ENCODE results near the gene CFAP410.
"Not testable (repeated sequence)": the region's sequence is repeated elsewhere in the genome, so short reads cannot be mapped to it uniquely, and the experiment has no call there.

CFAP410 gene

DNA sequence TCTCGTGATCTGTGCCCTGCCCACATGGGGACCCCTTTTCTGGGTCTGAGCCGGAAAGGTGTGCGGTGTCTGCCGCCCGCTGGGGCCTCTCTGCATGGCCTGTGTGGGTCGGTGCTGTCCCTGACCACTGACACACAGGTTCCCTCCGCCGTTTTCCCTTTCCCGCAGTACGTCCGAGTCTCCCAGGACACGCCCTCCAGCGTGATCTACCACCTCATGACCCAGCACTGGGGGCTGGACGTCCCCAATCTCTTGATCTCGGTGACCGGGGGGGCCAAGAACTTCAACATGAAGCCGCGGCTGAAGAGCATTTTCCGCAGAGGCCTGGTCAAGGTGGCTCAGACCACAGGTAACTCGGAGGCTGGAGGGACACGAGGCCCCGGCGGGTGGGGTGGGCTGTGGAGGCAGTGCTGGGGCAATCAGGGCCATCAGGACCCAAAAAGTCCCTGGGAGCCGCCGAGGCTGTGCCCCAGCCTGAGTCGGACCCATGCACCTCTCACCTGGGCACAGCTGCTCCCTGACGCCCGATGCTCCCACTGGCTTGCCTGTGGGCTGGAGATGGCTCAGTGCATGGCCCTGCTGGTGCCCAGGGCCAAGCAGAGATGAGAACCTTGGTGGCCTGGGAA is 27.5 kb upstream of the CFAP410 start:
- Histone ChIP-seq H3K27me3 (ENCODE audit: insufficient read depth, low read length) (peaks cover 30% of the 10 kb centered on the region), H3K4me3 (ENCODE audit: low read length) (no peak overlapping the region), H3K27ac (ENCODE audit: low read length) (no peak overlapping the region), H3K4me1 (ENCODE audit: insufficient read depth, low read length) (no peaks in the 10 kb centered on the region), H3K9me3 (ENCODE audit: insufficient read depth, low read depth, low read length) (no peaks in the 10 kb centered on the region), H3K9ac (ENCODE audit: low read depth, low read length) (no peak overlapping the region), H3K36me3 (ENCODE audit: insufficient read depth, low read depth, low read length) (no peaks in the 10 kb centered on the region)

DNA sequence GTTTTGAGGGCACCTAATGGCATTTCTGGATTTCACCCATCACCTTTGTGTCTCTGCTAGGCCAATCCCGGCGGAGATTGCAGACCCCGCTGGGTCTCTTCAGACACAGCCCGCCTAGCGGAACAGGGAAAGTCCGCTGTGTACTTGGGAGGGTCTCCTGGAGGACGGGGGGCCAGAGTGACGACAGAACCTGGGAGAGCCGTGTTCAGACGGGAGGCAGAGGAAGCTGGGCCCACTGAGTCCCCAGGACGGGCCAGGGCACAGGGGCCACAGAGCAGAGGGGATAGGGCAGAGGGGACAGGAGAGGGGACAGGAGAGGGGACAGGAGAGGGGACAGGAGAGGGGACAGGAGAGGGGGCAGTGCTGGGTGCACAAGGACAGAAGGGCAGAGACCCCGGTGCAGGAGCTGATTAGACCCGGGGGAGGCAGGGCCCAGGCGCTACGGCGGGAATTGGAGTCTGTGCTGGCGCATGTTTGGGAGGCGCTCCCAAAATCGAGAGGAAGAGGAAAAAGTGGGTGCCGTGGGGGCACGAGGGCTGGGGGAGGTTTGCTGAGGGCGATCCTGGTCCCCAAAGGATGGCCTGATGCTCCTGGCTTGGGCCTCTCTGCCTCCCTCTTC is 26.9 kb upstream of the CFAP410 start:
- no peaks in the 10 kb centered on the region for H3K36me3 ChIP-seq (ENCODE audit: insufficient read depth, low read depth, low read length)
- H3K4me1 ChIP-seq (ENCODE audit: insufficient read depth, low read length), result no peaks in the 10 kb centered on the region

DNA sequence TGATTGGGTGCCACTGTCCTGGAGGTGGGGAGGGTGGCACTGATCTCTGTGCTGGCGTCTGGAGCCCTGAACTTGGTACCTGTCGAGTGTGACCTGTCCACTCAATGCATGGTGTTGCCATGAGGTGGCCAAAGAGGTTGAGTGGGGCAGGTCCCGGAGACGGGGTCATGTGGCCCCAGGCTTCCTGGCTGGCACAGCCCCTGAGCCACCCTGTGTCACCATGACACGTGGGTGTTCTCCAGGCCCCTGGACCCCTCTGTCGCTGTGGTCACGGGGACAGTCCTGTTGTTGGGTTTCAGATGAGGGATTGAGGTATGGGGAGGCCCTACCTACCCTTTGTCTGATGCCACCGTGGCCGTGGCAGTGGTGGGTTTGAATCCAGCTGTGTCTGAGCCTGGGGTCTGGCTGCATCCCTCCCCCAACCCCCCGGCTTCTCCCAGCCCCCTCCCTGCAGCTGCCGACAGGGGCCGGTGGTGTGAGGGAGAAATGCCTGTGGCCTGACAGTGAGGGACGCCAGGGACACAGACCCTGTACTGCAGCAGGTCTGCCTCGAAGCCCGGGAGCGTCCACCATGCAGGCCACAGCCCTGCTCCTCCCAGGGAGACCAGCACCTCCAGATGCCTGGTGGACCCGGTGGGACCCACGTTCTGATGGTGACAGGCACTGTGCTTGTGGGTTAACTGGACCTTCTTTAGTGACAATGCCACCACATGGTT is 26.2 kb upstream of the CFAP410 start:
- H3K9me3 ChIP-seq (ENCODE audit: insufficient read depth, low read depth, low read length), result no peaks in the 10 kb centered on the region
- peaks cover 24% of the 10 kb centered on the region for H3K27me3 ChIP-seq (ENCODE audit: insufficient read depth, low read length)

More for the DNA sequence above, 26.9 kb upstream of the CFAP410 start:
- no peak overlapping the region for H3K4me3 ChIP-seq (ENCODE audit: low read length)
- no peak overlapping the region for H3K27ac ChIP-seq (ENCODE audit: low read length)
- no peak overlapping the region for H3K9ac ChIP-seq (ENCODE audit: low read depth, low read length)
- peaks cover 30% of the 10 kb centered on the region for H3K27me3 ChIP-seq (ENCODE audit: insufficient read depth, low read length)
- H3K9me3 ChIP-seq (ENCODE audit: insufficient read depth, low read depth, low read length), result no peaks in the 10 kb centered on the region

DNA sequence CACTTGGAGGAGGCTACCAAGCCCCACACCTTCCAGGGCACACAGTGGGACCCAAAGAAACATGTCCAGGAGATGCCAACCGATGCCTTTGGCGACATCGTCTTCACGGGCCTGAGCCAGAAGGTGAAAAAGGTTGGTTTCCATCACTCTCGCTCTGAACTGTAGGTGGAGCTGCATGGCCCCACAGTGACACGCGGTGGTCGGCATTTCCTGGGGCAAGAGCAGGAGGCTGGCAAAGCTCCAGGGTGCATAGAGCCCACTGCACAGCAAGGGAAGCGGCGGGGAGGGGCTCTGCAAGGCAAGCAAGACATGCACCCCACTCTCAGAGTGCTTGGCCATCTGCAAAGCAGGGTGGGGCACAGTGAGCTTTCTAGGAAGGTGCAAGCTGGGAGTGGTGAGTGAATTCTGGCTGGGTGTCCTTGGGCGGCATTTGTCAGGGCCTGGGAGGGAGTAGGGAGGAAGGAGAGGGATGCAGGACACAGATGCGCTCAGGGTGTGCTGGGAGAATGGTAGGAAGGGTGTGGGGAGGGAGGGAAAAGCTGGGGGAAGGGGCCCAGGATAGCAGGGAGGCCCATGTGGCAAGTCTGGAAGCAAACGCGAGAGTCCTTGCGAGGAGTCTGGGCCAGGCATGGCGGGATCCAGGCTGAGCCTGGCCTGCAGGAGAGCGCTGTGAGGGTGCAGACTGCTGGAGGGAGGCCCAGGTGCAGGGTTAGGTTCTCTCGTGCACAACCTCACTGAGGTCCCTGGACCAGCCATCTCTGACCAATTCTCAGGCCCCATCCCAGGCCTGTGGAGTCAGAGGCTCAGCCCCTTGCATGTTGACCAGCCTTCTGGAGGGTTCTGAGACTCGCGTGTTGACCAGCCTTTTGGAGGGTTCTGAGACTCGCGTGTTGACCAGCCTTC is 25.2 kb upstream of the CFAP410 start:
- H3K4me3 ChIP-seq (ENCODE audit: low read length), result no peak overlapping the region
- H3K27me3 ChIP-seq (ENCODE audit: insufficient read depth, low read length), result peaks cover 17% of the 10 kb centered on the region
- H3K9ac ChIP-seq (ENCODE audit: low read depth, low read length), result no peak overlapping the region
- no peaks in the 10 kb centered on the region for H3K36me3 ChIP-seq (ENCODE audit: insufficient read depth, low read depth, low read length)
- H3K4me1 ChIP-seq (ENCODE audit: insufficient read depth, low read length), result no peaks in the 10 kb centered on the region
- H3K27ac ChIP-seq (ENCODE audit: low read length), result no peak overlapping the region
- H3K9me3 ChIP-seq (ENCODE audit: insufficient read depth, low read depth, low read length), result no peaks in the 10 kb centered on the region

More for the DNA sequence above, 26.2 kb upstream of the CFAP410 start:
- Histone ChIP-seq H3K4me1 (ENCODE audit: insufficient read depth, low read length) (no peaks in the 10 kb centered on the region), H3K27ac (ENCODE audit: low read length) (no peak overlapping the region), H3K9ac (ENCODE audit: low read depth, low read length) (no peak overlapping the region), H3K4me3 (ENCODE audit: low read length) (no peak overlapping the region), H3K36me3 (ENCODE audit: insufficient read depth, low read depth, low read length) (no peaks in the 10 kb centered on the region)

DNA sequence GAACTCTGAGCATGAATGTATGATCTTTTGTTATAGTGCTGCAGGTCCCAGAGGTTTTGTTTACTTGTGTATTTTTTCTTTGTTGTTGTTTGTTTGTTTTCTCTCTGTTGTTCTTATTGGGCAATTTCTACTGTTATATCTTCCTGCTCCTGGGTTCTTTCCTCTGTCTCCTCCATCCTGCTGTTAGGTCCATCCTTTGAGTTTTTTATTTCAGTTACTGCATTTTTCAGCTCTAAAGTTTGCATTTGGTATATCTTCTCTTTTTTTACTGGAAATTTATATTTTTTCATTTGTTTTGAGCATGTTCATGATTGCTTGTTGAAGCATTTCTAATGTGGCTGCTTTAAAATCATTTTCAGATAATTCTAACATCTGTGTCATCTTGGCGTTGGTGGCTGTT is 24.1 kb upstream of the CFAP410 start:
- Histone ChIP-seq H3K27ac (ENCODE audit: low read length) (no peak overlapping the region), H3K27me3 (ENCODE audit: insufficient read depth, low read length) (peaks cover 8% of the 10 kb centered on the region; the same call in 1 of the 2 replicates), H3K4me3 (ENCODE audit: low read length) (no peak overlapping the region), H3K36me3 (ENCODE audit: insufficient read depth, low read depth, low read length) (no peaks in the 10 kb centered on the region), H3K9me3 (ENCODE audit: insufficient read depth, low read depth, low read length) (no peaks in the 10 kb centered on the region), H3K4me1 (ENCODE audit: insufficient read depth, low read length) (no peaks in the 10 kb centered on the region), H3K9ac (ENCODE audit: low read depth, low read length) (no peak overlapping the region)

DNA sequence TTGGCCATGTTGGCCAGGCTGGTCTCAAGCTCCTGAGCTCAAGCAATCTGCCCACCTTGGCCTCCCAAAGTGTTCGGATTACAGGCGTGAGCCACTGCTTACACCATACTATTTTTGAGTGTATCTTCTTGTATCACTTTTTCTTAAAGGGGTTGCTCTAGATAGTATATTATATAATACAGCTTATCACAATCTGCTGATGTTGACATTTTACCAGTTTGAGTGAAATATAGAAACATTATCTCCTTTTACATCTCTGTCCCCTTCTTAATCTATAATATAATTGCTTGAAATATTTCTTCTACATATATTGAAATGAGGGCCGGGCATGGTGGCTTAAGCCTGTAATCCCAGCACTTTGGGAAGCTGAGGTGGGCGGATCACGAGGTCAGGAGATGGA is 22.7 kb upstream of the CFAP410 start:
- H3K36me3 ChIP-seq (ENCODE audit: insufficient read depth, low read depth, low read length); H3K27me3 ChIP-seq (ENCODE audit: insufficient read depth, low read length); H3K9ac ChIP-seq (ENCODE audit: low read depth, low read length); H3K27ac ChIP-seq (ENCODE audit: low read length); H3K9me3 ChIP-seq (ENCODE audit: insufficient read depth, low read depth, low read length); H3K4me3 ChIP-seq (ENCODE audit: low read length); H3K4me1 ChIP-seq (ENCODE audit: insufficient read depth, low read length): not testable (repeated sequence)

DNA sequence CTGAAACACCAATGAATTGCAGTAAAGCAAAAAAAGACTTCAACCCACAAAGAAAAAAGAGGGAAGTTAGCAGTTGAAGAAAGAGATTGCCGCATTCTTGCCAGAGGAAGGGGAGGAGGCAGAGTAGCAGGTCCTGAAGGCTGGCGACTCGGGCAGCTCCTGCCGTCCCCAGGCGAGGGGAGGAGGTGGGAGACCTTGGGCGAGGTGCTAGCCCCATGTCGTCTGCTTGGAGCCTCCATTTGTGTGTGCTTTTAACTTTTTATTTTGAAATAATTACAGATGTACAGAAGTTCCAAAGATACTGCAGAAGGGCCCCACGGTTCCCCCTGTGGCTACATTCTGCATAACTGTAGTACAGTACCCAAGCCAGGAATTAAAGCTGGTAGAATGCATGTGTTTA is 21.0 kb upstream of the CFAP410 start:
- no peak overlapping the region for H3K27ac ChIP-seq (ENCODE audit: low read length)
- H3K4me1 ChIP-seq (ENCODE audit: insufficient read depth, low read length), result no peaks in the 10 kb centered on the region
- no peak overlapping the region for H3K4me3 ChIP-seq (ENCODE audit: low read length)
- no peaks in the 10 kb centered on the region for H3K36me3 ChIP-seq (ENCODE audit: insufficient read depth, low read depth, low read length)
- H3K27me3 ChIP-seq (ENCODE audit: insufficient read depth, low read length), result no peaks in the 10 kb centered on the region
- no peaks in the 10 kb centered on the region for H3K9me3 ChIP-seq (ENCODE audit: insufficient read depth, low read depth, low read length)
- no peak overlapping the region for H3K9ac ChIP-seq (ENCODE audit: low read depth, low read length)

DNA sequence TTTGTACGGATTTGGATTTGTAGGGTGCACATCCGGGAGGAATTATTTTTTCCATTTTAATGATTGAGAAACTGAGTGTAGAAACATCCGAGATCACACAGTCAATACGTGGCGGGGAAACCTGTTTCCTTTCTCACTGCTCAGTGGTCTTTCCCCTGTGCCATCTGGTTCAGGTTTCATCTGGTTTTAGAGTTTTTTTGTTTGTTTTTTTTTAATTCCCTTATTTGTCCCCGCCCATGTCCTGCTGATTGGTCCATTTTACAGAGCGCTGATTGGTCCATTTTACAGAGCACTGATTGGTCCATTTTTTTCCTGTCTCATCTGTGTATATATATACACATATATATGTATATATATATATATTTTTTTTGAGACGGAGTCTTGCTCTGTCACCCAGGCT is 20.2 kb upstream of the CFAP410 start:
- no peak overlapping the region for H3K9ac ChIP-seq (ENCODE audit: low read depth, low read length)
- H3K4me1 ChIP-seq (ENCODE audit: insufficient read depth, low read length), result no peaks in the 10 kb centered on the region
- no peaks in the 10 kb centered on the region for H3K36me3 ChIP-seq (ENCODE audit: insufficient read depth, low read depth, low read length)
- H3K27ac ChIP-seq (ENCODE audit: low read length), result no peak overlapping the region
- H3K4me3 ChIP-seq (ENCODE audit: low read length), result no peak overlapping the region
- H3K27me3 ChIP-seq (ENCODE audit: insufficient read depth, low read length), result no peaks in the 10 kb centered on the region
- no peaks in the 10 kb centered on the region for H3K9me3 ChIP-seq (ENCODE audit: insufficient read depth, low read depth, low read length)

DNA sequence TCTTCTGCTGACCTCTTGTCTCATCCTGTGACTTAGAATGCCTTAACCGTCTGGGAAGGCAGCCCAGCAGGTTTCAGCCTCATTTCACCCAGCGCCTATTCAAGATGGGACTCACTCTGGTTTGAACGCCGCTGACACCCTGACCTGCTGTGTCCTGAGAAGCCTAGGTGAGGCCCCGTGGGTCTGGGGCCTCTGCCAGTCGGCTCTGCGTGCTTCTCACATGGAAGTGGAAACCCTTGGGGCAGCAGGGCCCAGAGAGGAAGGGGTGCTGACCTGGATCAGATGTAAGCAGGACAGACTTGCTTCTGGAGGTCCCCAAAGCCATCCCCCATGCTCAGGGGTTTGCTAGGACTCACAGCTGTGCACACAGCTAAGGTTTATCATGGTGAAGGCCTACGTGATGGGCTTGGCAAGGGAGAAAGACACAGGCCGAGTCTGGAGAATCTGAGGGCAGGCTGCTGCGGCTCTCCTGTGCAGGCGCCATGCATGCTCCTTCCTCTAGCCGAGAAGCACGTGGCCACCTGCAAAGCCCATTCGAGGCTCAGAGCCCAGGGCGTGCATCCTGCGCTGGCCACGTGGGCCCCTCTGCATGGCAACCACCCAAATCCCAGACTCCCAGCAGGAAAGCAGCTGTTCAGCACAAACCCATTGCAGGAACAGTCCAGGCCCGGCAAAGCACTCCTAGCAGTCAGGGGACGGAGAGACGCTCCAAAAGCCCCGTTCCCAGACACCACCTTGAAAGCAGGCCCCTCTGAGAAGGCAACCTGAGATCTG is 18.1 kb upstream of the CFAP410 start:
- Histone ChIP-seq H3K36me3 (ENCODE audit: insufficient read depth, low read depth, low read length) (no peaks in the 10 kb centered on the region), H3K27me3 (ENCODE audit: insufficient read depth, low read length) (no peaks in the 10 kb centered on the region), H3K27ac (ENCODE audit: low read length) (no peak overlapping the region), H3K9ac (ENCODE audit: low read depth, low read length) (no peak overlapping the region), H3K9me3 (ENCODE audit: insufficient read depth, low read depth, low read length) (no peaks in the 10 kb centered on the region), H3K4me1 (ENCODE audit: insufficient read depth, low read length) (no peaks in the 10 kb centered on the region), H3K4me3 (ENCODE audit: low read length) (no peak overlapping the region)

DNA sequence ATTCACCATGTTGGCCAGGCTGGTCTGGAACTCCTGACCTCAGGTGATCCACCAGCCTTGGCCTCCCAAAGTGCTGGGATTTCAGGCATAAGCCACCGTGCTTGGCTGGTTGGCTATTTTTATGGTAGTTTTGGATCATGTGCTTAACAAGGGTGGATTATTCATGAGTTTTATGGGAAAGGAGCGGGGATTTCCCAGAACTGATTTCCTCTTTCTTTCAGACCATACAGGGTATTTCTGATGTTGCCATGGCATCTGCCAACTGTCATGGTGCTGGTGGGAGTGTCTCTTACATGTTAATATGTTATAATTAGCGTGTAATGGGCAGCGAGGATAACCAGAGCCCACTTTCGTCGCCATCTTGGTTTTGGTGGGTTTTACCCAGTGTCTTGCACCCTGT is 17.4 kb upstream of the CFAP410 start:
- Histone ChIP-seq H3K36me3 (ENCODE audit: insufficient read depth, low read depth, low read length) (no peaks in the 10 kb centered on the region), H3K27me3 (ENCODE audit: insufficient read depth, low read length) (no peaks in the 10 kb centered on the region)

DNA sequence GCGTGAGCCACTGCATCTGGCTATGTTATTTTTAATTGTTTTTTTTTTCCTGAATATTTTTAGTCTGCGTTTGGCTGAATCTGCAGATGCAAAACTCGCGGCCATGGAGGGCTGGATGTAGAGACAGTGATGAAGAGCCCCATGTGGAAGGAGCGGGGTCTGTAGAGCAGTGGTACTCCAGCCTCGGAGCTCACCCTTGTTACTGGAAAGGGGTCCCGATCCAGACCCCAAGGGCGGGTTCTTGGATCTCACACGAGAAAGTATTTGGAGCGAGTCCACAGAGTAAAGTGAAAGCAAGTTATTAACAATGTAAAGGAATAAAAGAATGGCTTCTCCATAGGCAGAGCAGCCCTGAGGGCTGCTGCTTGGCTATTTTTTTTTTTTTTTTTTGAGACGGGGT is 17.0 kb upstream of the CFAP410 start:
- H3K27ac ChIP-seq (ENCODE audit: low read length), result no peak overlapping the region
- H3K27me3 ChIP-seq (ENCODE audit: insufficient read depth, low read length), result no peaks in the 10 kb centered on the region
- no peak overlapping the region for H3K4me3 ChIP-seq (ENCODE audit: low read length)
- H3K9ac ChIP-seq (ENCODE audit: low read depth, low read length), result no peak overlapping the region
- no peaks in the 10 kb centered on the region for H3K4me1 ChIP-seq (ENCODE audit: insufficient read depth, low read length)
- H3K9me3 ChIP-seq (ENCODE audit: insufficient read depth, low read depth, low read length), result no peaks in the 10 kb centered on the region
- no peaks in the 10 kb centered on the region for H3K36me3 ChIP-seq (ENCODE audit: insufficient read depth, low read depth, low read length)

More for the DNA sequence above, 17.4 kb upstream of the CFAP410 start:
- Histone ChIP-seq H3K9me3 (ENCODE audit: insufficient read depth, low read depth, low read length) (no peaks in the 10 kb centered on the region), H3K27ac (ENCODE audit: low read length) (no peak overlapping the region), H3K9ac (ENCODE audit: low read depth, low read length) (no peak overlapping the region), H3K4me3 (ENCODE audit: low read length) (no peak overlapping the region), H3K4me1 (ENCODE audit: insufficient read depth, low read length) (no peaks in the 10 kb centered on the region)

Data from iPS-20b (cell line).